H9 (cell line): Measurements from ENCODE around the gene PDK2. TPM values are rescaled to one million over a fixed set of nuclear protein-coding genes. Genes with fewer than 3 reads are reported as not detected.

Experiments
- DNase-seq: peaks from one replicate; pipeline ENCODE4 v3.0.0-alpha.2; 2017
- H2AFZ ChIP-seq: one replicate; pipeline ENCODE4 v1.6.1; 2013; ENCODE audit warnings: mild to moderate bottlenecking, low read length, control low read depth, moderate library complexity
- H2AK5ac ChIP-seq: 2 replicates; pipeline ENCODE4 v1.6.1; 2013; ENCODE audit warnings: low read length, control low read depth, mixed read lengths; ENCODE audit not compliant: insufficient read length
- H2BK120ac ChIP-seq: one replicate; pipeline ENCODE4 v1.6.1; 2013; ENCODE audit warnings: low read depth, mild to moderate bottlenecking, low read length, control low read depth, inconsistent platforms; ENCODE audit not compliant: poor library complexity, severe bottlenecking
- H2BK12ac ChIP-seq: 2 replicates; pipeline ENCODE4 v1.6.1; 2013; ENCODE audit warnings: low read length, control low read depth, mixed read lengths, low read depth; ENCODE audit not compliant: insufficient read length
- H2BK15ac ChIP-seq: 2 replicates; pipeline ENCODE4 v1.6.1; 2013; ENCODE audit warnings: low read depth, low read length, control low read depth
- H2BK20ac ChIP-seq: one replicate; pipeline ENCODE4 v1.6.1; 2013; ENCODE audit warnings: low read depth, mild to moderate bottlenecking, low read length, control low read depth, inconsistent platforms; ENCODE audit not compliant: poor library complexity, severe bottlenecking
- H2BK5ac ChIP-seq: 2 replicates; pipeline ENCODE4 v1.6.1; 2013; ENCODE audit warnings: low read length, control low read depth, mixed read lengths; ENCODE audit not compliant: insufficient read length
- H3K14ac ChIP-seq: 2 replicates; pipeline ENCODE4 v1.6.1; 2013; ENCODE audit warnings: low read length, control low read depth; ENCODE audit not compliant: insufficient read depth
- H3K18ac ChIP-seq: 2 replicates; pipeline ENCODE4 v1.6.1; 2013; ENCODE audit warnings: low read depth, mild to moderate bottlenecking, mixed read lengths, low read length, control low read depth; ENCODE audit not compliant: insufficient read length
- H3K23ac ChIP-seq: 2 replicates; pipeline ENCODE4 v1.6.1; 2013; ENCODE audit warnings: low read length, control low read depth, mixed read lengths, low read depth; ENCODE audit not compliant: insufficient read length
- H3K23me2 ChIP-seq: 2 replicates; pipeline ENCODE4 v1.6.1; 2013; ENCODE audit warnings: low read depth, mild to moderate bottlenecking, mixed read lengths, low read length, control low read depth; ENCODE audit not compliant: insufficient read length, poor library complexity, severe bottlenecking
- H3K27ac ChIP-seq: 2 replicates; pipeline ENCODE4 v1.5.1; 2013; ENCODE audit warnings: low read length, control low read depth, mixed read lengths, low read depth; ENCODE audit not compliant: insufficient read length
- H3K27me3 ChIP-seq: 2 replicates; pipeline ENCODE4 v1.6.1; 2013; ENCODE audit warnings: low read length, control low read depth, inconsistent platforms; ENCODE audit not compliant: insufficient read depth
- H3K4ac ChIP-seq: 2 replicates; pipeline ENCODE4 v1.6.1; 2013; ENCODE audit warnings: low read depth, mild to moderate bottlenecking, control low read depth, inconsistent platforms, low read length, moderate library complexity
- H3K4me1 ChIP-seq: 2 replicates; pipeline ENCODE4 v1.6.1; 2013; ENCODE audit warnings: low read length, control low read depth, inconsistent platforms; ENCODE audit not compliant: insufficient read depth
- H3K4me2 ChIP-seq: 2 replicates; pipeline ENCODE4 v1.6.1; 2013; ENCODE audit warnings: low read length, control low read depth, mixed read lengths; ENCODE audit not compliant: insufficient read length, insufficient read depth
- H3K56ac ChIP-seq: 2 replicates; pipeline ENCODE4 v1.6.1; 2013; ENCODE audit warnings: low read depth, mild to moderate bottlenecking, mixed read lengths, low read length, control low read depth; ENCODE audit not compliant: insufficient read length
- H3K79me1 ChIP-seq: 2 replicates; pipeline ENCODE4 v1.6.1; 2013; ENCODE audit warnings: low read depth, mild to moderate bottlenecking, moderate library complexity, low read length, control low read depth, inconsistent platforms; ENCODE audit not compliant: insufficient read depth, poor library complexity, severe bottlenecking
- H3K79me2 ChIP-seq: 2 replicates; pipeline ENCODE4 v1.6.1; 2013; ENCODE audit warnings: low read length, control low read depth, inconsistent platforms; ENCODE audit not compliant: insufficient read depth
- H3K9ac ChIP-seq: 2 replicates; pipeline ENCODE4 v1.6.1; 2013; ENCODE audit warnings: low read length, control low read depth, mixed read lengths; ENCODE audit not compliant: insufficient read length; ENCODE audit errors: extremely low read depth
- H3K9me3 ChIP-seq: one replicate; pipeline ENCODE4 v1.6.1; 2013; ENCODE audit warnings: low read depth, low read length, inconsistent platforms; ENCODE audit not compliant: control insufficient read depth
- H3T11ph ChIP-seq: one replicate; pipeline ENCODE4 v1.6.1; 2013; ENCODE audit warnings: mild to moderate bottlenecking, low read length, control low read depth, inconsistent platforms
- H4K20me1 ChIP-seq: one replicate; pipeline ENCODE4 v1.6.1; 2013; ENCODE audit not compliant: control insufficient read depth, insufficient read length, insufficient read depth
- H4K5ac ChIP-seq: 2 replicates; pipeline ENCODE4 v1.6.1; 2013; ENCODE audit warnings: low read depth, mild to moderate bottlenecking, mixed read lengths, low read length, control low read depth; ENCODE audit not compliant: insufficient read length
- H4K8ac ChIP-seq: replicated peaks from 2 replicates; pipeline ENCODE4 v1.6.1; 2013; ENCODE audit warnings: low read length, control low read depth, mixed read lengths, low read depth; ENCODE audit not compliant: insufficient read length
- H4K91ac ChIP-seq: 2 replicates; pipeline ENCODE4 v1.6.1; 2013; ENCODE audit warnings: low read depth, mild to moderate bottlenecking, moderate library complexity, mixed read lengths, low read length, control low read depth; ENCODE audit not compliant: insufficient read length
- H3K27ac Mint-ChIP-seq, 3 experiments: 2 replicates in 2 of 3; 3 replicates in 1 of 3; pipeline ENCODE4 v1.8.0; 2020 to 2021; ENCODE audit warnings: mixed read lengths in 3 of 3, mild to moderate bottlenecking in 1 of 3, moderate library complexity in 1 of 3
- H3K27me3 Mint-ChIP-seq: 2 replicates; pipeline ENCODE4 v1.8.0; 2021; ENCODE audit warnings: low read depth, mild to moderate bottlenecking, moderate library complexity, mixed read lengths
- H3K36me3 Mint-ChIP-seq, 3 experiments: 2 replicates in 2 of 3; 3 replicates in 1 of 3; pipeline ENCODE4 v1.8.0; 2020 to 2021; ENCODE audit warnings: low read depth in 3 of 3, mixed read lengths in 3 of 3; ENCODE audit not compliant: insufficient read depth in 1 of 3
- H3K4me1 Mint-ChIP-seq, 2 experiments: 2 replicates each; pipeline ENCODE4 v1.8.0; 2020; ENCODE audit warnings: mixed read lengths in 2 of 2
- H3K4me3 Mint-ChIP-seq, 2 experiments: 2 replicates in 1 of 2; 3 replicates in 1 of 2; pipeline ENCODE4 v1.8.0; 2020 to 2021; ENCODE audit warnings: mild to moderate bottlenecking in 2 of 2, mixed read lengths in 2 of 2, moderate library complexity in 1 of 2
- H3K9me3 Mint-ChIP-seq, 2 experiments: 2 replicates in 1 of 2; 3 replicates in 1 of 2; pipeline ENCODE4 v1.8.0; 2020; ENCODE audit warnings: mild to moderate bottlenecking in 2 of 2, mixed read lengths in 2 of 2, moderate library complexity in 1 of 2
- CTCF ChIP-seq: fragments of 200-600 bp; sonication (generic); conservative IDR thresholded peaks from 3 replicates; pipeline ENCODE4 v1.8.0; 2021; ENCODE audit warnings: antibody characterized with exemption, mild to moderate bottlenecking
- WGBS: extraction: QIAGEN DNeasy Blood & Tissue Kit; methylation state at CpG from one replicate; pipeline ENCODE4 v1.1.7; 2013; ENCODE audit warnings: missing lambda C conversion rate, low lambda C conversion rate, mixed read lengths; ENCODE audit not compliant: insufficient read length; ENCODE audit errors: extremely low coverage; 5-methylcytosine and 5-hydroxymethylcytosine counted together
- total RNA-seq: library from RNA; stranded (reverse); gene quantifications from 2 replicates; pipeline ENCODE4 v1.2.1, GENCODE V29; 2021

PDK2 gene
- total RNA-seq, 1 experiment from 2014 or later = 19.9 TPM

GRCh38 chr17:50055426-50056216, 39.5 kb upstream of the PDK2 start, which contains the start of gene ITGA3:
TSS of gene ITGA3 (plus strand) at chr17:50056110. CDS start at chr17:50056440, 330 bp downstream.
- Histone ChIP-seq H2BK12ac (no peak within 1 kb of the TSS), H2BK5ac (no peak within 1 kb of the TSS), H4K5ac (no peak within 1 kb of the TSS), H2BK15ac (no peak within 1 kb of the TSS), H3K23me2 (peaks cover 15% of the 10 kb centered on the region), H3K27me3 (no peaks in the 10 kb centered on the region), H4K91ac (no peak within 1 kb of the TSS), H3K9ac (peak within 1 kb of the TSS; percentile 3), H3K4me1 (peaks cover 15% of the 10 kb centered on the region), H2BK20ac (no peak within 1 kb of the TSS), H3K79me1 (no peaks in the 10 kb centered on the region), H3K4me2 (peak within 1 kb of the TSS; percentile 89), H4K8ac (no peak within 1 kb of the TSS), H3K27ac (no peak within 1 kb of the TSS), H3K23ac (no peak within 1 kb of the TSS), H3K18ac (no peak within 1 kb of the TSS), H3K4ac (no peak within 1 kb of the TSS), H3K9me3 (no peaks in the 10 kb centered on the region), H3K14ac (no peak within 1 kb of the TSS), H2AFZ (no peak within 1 kb of the TSS), H2AK5ac (no peak within 1 kb of the TSS), H3K56ac (no peak within 1 kb of the TSS), H4K20me1 (no peaks in the 10 kb centered on the region), H2BK120ac (no peak within 1 kb of the TSS), H3K79me2 (no peaks in the 10 kb centered on the region), H3T11ph (no peak within 1 kb of the TSS)
- peak within 1 kb of the TSS; percentile 79 to 88 for H3K4me3 Mint-ChIP-seq
- H3K36me3 Mint-ChIP-seq = no peaks in the 10 kb centered on the region; a peak in 1 of 7 replicates
- peak within 1 kb of the TSS in 2 of 3 experiments; percentile 88 to 97; a peak in 4 of 7 replicates for H3K27ac Mint-ChIP-seq
- TF ChIP-seq CTCF = no peak
- no CpG with 5 or more reads among the region's 65 CpGs for WGBS
- H3K9me3 Mint-ChIP-seq = no peaks in the 10 kb centered on the region
- H3K27me3 Mint-ChIP-seq = peaks cover 22% of the 10 kb centered on the region
- peaks cover 54 to 55% of the 10 kb centered on the region in 2 experiments for H3K4me1 Mint-ChIP-seq
- DNase-seq = peak; percentile 97
